ENCODE measurements around the gene ST14.
"Not testable (repeated sequence)": the region's sequence is repeated elsewhere in the genome, so short reads cannot be mapped to it uniquely, and the experiment has no call there.

Gene ST14

DNA sequence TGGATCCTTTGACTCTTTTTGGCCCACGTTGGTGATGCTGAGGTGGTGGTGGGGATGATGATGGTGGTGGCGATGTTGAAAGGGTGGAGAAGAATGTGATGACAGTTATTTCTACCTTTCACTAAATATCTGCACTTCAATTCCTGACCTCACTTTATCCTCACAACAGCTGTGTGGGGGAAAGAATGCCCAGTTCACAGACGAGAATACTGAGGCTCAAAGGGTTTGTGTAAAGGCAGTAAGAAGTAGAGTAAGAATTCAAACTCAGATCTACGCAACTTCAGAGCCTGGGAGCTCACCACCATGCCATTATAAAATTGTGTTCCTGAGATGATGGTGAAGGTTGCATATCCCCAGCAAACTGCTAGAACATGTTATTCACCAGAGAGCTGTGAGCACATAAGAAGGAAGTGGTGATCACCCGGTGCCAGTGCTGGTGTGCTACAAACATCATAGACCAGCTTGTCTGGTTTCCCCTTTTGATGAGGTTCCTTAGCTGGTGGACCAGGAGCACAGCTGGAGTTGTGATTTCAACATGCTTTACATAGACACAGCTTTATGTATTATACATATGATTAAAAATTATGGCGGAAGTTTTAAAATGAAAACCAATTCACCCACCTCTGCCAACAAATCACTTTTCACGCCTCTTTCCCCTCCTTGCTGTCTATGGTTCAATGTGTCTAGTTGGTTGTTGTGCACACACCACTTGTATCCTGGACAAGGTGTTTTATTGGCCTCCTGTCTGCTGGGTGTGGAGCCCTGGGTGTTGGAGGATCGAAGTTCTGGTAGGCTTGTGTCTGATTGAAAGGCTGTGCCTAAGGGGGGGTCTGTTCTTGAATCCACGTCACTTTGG, 6.2 kb downstream of the ST14 start:
- DNase-seq = no peak

DNA sequence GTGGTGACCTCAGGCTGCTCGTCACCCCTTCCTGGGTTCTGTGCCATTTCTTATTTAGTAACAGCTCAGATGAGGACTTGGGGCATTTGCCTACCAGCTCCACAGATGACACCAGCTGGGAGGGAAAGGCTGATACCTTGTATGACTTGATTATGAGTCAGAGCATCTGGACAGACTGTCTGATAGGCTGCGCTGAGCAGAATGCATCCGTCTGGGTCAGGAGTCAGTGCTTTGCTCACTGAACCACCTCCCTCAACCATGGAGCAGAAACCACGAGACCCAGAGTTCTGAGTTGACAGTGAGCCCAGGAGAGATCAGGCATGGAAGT, 6.8 kb downstream of the ST14 start:
- peak; percentile 92 for DNase-seq

DNA sequence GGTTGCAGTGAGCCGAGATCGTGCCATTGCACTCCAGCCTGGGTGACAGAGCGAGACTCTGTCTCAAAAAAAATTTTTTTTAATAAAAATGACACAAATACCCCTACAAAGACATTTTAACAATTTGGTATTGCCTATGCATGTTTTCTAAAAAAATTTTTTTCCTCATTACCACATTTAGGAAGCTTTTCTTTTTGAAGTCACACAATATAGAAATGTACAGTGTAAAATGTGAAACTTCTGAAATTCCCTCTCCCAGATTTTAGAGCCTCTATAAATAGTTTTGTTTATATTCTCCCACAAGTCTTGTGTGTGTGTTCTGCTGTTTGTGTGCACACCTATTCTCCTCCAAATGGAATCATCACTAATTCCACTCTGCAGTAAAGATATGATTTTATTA, 7.6 kb downstream of the ST14 start:
- no peak for DNase-seq

DNA sequence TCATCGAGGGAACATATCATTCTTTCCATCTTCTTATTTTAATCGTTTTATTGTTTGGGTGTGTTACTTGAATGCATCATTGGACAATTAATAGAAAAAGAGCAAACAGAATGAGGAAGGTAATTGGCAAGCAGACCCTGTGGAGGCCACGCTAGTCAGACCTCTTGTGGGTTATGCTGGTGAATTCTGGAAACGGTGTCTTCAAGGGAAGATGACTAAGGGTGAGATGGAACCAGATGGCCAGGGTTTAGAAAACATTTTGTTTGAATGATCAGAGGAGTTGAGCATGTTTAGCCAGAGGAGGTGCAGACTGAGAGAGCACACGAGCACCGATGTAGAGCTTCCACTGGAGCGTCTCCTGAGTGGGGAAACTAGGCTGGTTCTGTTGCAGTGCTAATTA, 8.5 kb downstream of the ST14 start:
- DNase-seq = no peak

DNA sequence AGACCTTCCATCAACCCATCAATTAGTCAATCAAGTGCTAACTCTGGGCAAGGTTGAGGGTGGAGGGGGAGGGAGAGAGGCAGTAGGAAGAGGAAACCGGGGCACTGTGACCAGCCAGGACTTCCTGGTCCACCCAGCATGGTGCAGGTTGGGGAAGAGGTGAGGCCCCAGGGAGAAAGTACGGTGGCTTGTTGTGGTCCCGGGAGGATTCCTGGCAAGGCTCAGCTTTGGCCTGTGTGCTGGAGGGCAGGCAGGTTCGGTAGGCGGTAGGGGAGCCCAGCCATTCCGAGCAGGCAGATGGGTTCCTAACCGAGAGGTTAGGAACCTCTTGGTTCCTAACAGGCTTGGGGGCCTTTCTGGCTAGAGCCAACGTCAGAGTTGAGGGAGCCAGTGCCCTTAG, 10.8 kb downstream of the ST14 start:
- no peak for DNase-seq

DNA sequence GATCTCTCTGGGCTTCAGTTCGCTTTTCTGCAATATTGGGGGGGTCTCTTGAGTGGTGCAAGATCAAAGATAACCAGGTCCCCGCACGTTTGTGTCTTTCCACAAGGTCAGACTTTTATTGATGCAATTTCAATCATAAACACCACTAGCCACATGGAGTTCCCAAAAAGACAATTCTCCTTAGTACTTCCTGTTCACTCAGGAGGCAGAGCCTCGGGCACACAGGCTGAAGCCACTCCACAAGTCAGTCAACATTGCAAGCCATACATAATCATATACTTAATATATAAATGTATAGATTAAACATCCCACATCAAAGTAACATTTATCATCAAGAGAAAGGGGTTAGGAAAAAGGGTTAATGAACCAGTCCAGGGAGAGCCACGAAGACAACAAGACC, 12.0 kb downstream of the ST14 start:
- DNase-seq = no peak

DNA sequence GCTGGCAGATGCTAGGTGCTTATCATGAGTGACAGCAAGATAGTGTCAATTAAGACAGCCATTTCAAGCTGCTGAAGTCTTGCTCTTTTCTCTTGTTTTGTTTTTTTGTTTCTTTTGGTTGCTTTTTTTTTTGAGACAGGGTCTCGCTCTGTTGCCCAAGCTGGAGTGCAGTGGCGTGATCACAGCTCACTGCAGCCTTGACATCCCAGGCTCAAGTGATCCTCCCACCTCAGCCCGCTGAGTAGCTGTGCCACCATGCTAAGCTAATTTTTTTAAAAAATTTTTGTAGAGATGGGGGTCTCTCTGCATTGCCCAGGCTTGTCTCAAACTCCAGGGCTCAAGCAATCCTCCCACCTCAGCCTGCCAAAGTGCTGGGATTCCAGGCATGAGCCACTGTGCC, 12.4 kb downstream of the ST14 start:
- not testable (repeated sequence) for DNase-seq

DNA sequence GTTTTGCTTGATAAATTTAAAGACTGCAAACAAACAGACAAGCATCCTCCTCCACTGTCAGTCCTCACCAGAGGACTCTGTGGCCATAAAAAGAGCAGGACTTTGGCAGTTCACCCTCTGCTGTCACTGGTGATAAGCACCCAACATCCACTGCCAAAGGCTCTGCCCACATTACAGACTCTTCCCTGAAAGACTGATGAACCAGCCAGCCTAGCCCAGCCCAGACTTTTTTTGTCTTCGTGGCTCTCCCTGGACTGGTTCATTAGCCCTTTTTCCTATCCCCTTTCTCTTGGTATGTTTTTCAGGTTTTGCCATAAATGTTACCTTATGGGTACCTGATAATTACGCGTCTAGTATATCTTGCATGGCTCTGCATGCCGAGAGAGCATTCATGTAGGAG, 15.1 kb downstream of the ST14 start:
- DNase-seq = no peak

DNA sequence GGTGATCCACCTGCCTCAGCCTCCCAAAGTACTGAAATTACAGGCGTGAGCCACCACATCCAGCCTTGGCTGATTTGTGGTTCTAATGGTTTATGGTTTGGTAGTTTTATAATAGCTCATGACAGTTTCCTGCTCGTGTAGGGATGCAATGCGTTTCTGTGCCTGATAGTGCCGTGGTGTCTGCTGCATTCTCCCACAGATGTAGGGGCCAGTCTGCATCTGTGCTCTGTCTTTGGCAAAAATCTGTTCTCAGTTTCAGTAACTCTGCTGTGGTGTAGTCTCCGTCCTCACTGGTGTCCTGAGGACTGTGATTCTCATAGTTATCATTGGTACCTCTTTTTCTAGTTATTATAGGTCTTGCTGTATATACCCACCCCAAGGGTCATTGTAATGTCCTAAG, 16.3 kb downstream of the ST14 start:
- no peak for DNase-seq

DNA sequence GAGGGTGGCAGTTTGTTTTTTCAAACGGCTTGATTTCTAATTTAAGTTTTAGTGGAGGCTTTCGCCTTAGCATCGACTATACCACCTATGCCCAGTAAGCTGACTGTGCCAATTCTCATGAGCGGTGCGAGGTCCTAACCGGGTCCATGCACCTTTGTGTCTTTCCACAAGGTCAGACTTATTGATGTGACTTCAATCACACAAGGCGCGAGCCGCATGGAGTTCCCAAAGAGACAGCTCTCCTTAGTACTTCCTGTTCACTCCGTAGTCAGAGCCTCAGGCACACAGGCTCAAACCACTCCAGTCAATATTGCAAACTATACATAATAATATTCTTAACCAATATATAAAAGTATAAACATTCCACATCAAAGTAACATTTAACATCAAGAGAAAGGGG, 18.2 kb downstream of the ST14 start:
- DNase-seq = no peak

DNA sequence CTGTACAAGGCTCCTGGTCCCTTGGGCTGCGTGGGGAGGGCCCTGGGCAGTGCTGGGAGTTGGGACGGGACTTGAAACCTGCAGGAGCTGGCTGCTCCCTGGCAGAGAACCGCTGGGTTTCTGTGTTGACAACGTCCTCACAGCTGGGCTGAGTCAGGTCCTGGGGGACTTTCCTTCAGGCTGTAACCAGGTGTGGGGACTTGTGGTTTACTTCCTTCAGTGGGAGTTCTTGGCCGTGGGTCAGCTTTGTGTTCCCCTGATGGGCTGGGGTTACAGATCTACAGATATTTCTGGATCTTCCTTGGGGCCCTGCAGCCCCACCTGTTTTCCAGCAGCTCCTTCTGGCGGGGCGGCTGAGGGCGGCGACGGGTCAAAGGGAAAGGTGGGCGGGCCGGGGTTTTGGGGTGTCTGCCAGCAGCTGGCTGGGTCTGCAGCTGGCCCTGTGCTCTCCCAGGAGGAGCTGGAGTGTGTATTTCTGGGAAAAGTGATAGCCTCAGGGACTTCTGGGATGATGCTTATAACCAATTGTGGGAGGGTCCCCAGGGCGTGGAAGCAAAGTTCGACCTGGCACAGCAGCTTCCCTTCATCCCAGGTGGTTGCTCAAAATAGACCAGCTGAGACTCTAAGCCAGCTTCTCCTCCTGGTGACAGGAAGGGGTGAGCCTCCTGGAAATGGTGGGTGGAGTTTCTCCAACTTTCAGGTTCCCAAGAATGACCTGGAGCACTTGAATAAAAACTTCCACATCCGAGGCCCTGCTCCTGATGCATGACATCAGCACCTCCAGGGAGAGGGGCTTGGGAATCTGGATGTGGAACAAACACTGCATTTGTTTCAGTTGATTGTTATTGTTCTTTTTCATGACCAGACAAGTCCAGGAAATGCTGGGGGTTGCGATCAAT, 19.1 kb downstream of the ST14 start:
- no peak for DNase-seq

DNA sequence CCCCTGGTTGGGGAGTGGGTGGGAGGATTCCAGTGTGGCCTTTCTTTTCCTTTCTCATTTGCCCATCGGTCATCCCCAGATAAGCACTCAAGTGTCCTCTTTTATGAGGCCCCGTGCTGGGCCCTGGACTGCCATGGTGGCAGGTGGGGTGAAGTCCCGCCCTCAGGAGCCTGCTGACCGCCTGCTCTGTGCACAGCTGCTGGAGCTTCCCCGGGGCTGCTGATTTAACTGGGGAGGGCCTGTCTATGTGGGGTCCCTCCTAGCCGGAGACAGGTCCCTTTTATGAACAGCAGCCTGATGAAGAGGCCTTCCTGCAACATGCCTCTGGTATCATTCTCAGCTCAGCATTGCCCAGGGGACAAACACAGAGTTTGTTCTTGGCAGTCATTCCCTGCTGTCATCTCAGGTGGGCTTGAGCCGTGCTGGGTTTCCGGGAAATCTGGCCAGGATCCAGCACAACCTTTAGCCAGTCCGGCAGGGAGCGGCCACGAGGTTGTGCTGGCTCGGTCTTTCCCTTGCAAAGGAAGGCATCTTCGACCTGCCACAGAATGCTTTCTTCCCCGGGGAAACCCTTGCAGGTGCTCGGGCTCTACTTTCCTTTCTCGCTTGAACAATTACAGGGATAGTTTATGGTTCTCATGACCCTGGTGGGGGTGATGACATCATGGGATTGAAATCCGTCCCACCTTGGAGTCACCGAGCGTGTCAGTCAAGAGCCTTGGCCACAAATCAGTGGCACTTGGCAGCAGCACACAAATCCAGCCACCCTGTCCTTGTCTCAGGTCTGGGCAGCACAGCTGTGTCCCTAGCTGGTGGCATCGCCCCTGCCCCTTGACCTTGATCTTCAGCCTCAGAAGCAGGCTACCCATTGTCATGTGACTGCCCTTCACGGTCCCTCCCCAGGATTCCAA, 20.1 kb downstream of the ST14 start:
- peak; percentile 51 for DNase-seq

DNA sequence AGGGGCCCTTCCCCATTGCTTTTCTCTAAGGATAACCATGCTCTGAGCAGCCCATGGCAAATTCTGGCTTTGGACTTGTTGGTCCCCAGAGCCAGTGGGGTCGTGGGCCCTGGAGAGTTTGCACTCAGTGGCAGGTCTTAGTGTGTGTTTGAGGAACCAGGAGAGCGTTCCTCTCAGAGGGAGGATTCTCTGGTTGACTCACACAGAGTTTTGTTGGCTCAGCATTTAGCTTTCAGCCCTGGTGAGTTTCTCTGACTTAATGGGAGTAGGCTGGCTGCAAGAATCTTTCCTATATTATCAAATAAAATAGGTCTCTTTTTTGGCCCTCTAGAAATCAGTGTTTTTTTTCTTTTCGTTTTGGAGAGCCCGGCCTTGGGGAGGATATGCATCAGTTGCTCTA, 20.9 kb downstream of the ST14 start:
- DNase-seq = peak; percentile 64

DNA sequence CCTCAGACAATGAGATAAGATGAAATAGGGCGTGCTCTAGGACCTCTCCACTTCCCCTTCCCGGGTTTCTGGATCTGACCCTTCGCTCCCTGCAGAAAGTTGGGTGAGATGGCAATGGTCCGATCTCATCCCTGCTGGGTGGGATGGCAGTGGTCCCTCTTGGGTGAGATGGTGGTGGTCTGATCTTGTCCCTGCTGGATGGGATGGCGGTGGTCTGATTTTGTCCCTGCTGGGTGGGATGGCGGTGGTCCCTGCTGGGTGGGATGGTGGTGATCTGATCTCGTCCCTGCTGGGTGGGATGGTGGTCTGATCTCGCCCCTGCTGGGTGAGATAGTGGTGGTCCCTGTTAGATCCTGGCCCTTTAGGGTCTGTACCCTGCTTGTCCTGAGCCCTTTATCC, 21.3 kb downstream of the ST14 start:
- no peak for DNase-seq

DNA sequence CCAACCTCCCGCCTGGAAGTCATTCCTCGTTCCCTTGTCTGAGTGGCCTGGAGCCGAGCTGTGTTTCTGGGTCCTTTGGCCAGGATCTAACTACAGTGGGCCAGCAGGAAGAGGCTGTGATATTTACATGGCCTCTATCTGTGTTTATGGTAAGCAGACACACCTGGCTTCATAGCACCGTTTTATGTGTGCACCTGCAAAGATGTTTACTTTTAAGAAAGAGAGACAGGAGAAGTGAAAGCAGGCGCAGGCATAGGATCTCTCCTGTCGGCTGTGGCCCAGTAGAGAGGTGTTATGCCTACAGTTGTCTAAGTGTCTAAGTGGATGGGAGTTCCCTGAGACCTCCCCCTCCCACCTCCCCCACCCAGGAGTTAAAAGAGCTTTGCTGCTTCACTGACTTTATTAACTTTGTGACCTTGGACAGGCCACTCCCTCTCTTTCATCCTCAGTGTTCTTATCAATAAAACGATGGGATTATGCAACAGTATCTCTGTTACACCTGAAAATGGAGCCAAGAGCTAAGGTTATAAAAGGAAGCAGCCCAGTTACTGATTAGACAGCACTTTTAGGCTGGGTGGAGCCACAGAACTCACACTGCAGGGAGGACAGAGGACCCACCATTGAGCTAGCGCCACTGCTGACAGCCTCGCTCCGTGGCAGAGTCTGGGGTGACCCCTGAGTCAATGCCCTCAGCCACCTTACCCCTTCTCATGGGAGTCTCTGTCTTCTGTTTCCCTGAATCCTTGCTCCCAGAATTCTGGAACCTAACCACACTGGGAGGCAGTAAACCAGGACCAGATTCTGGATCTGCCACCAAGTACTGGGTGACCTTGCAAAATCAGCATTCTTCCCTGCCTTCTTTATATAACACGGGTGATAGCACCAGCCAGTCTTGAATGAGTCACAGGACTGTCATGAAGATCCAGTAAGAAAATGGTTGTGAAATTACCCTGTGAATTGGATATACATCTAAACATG, 22.0 kb downstream of the ST14 start:
- DNase-seq = peak; percentile 52

DNA sequence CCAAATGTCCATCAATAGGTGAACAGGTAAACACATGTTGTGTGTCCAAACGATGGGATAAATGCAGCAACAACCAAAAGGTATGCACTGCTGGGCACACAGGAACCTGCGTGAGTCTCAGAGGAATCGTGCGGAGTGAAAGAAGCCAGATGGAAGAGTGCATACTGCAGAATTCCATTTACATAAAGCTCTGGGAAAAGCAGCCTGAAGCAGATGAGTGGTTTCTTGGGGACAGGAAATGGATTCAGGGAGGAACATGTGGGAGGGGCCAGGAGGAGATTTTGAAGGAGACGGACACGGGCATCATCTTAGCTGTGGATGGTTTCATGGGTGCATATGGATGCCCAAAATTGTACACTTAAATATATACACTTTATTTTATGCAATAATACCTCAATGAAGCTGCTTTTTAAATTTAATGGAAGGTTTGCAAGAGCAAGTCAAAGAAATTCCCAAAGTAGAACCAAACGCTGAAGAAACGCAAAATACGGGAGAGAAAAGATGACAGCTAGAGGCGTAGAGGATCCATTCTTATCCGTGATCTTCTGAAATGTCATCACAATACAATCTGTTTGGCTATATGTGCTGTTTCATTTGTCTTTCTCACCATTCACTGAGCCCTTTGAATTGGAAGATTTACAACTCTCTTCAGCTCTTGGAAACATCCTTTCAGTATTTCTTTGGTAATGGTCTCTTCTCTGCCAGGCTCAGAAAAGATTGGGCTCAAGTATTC, 24.5 kb downstream of the ST14 start:
- DNase-seq = no peak

DNA sequence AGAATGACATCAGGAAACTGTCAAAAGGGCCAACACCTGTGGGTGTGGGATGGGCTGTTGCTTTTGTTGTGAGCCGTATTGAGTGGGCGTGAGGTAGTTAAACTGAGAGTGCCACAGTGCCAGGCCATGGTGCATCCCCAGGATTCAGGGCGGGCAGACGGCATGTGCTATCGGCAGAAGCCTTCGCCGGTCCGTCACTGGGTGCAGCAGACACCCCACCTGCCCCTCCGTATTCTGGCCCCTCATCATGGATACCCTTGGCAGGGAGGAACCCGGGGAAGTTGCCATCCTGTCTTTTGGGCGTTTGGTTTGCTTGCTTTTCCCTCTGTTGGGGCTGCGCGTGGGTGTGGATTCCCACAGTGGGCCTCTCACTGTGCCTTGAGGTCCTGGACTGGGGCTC, 27.5 kb downstream of the ST14 start:
- DNase-seq = no peak

DNA sequence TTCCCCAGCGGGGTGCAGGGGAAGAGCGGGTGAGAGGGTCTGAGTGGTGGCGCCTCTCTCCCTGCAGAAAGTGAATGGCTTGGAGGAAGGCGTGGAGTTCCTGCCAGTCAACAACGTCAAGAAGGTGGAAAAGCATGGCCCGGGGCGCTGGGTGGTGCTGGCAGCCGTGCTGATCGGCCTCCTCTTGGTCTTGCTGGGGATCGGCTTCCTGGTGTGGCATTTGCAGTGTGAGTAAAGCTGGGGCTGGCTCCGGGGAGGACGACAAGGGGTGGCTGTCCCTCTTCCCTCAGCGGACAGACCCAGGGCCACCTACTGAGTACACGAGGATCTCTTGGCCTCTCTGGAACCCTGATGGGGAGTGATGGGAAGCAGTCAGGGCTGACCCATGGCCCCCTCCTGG, 28.5 kb downstream of the ST14 start:
- DNase-seq = no peak

DNA sequence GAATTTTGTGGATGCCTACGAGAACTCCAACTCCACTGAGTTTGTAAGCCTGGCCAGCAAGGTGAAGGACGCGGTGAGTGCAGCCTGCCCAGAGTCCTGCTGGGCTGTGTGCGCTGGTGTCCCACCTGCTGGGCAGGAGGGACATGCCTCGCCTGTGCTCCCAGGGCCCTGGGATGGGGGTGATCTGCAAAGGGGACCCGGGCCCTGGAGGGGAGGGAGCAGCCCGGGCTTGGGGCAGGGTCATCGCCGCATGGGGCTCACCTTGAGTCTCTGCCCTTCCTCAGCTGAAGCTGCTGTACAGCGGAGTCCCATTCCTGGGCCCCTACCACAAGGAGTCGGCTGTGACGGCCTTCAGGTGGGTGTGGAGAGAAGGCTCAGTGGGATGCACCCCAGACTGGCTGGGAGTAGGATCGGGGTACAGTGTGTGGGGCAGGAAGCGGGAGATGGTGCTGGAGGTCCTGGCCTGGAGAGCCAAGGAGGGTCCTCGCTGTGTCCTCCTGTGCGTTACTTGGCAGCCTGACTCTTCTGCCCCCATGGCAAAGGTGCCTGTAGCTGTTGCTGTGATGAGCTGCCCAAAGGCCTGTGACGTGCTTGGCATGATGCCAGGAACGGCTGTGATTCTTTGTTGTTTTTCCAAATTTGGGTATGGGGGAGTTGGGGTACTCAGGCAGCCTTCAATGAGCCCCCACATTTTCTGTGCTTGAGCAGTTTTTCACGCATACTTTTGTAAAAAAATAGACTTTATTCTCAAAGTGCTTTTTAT, 29.2 kb downstream of the ST14 start:
- no peak for DNase-seq

DNA sequence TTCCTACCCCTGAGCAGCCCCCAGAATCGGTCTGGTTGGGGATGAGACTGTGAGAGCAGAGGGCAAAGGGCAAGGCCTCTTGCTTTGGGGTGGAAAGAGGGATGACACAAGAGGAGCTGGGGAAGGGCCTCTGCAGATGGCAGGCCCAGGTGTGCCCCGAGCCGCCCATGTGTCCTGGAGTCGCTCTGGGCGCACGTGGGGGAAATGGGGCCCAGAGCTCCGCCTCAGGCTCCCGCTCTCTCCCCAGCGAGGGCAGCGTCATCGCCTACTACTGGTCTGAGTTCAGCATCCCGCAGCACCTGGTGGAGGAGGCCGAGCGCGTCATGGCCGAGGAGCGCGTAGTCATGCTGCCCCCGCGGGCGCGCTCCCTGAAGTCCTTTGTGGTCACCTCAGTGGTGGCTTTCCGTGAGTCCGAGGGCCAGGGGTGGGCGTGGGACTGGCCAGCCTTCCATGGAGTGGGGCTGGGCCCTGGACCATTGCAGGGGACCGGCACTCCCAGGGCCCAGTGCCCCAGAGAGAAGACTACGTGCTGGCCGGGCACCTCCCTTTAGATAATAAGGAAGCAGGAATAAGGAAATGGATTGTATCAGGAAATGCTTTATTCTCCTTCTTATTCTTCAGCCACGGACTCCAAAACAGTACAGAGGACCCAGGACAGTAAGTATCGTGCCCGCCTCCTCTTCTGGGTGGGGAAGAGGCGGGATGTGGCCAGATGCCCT, 30.1 kb downstream of the ST14 start:
- no peak for DNase-seq
